Epithelial cell of proximal tubule (primary cell): ENCODE results near the gene RFPL3. TPM values are rescaled to one million over a fixed set of nuclear protein-coding genes. Genes with fewer than 3 reads are reported as not detected.

Source experiments
- DNase-seq: peaks from one replicate; pipeline ENCODE4 v3.0.0-alpha.2; 2011; ENCODE audit warnings: low read depth
- H3K4me3 ChIP-seq: 2 replicates; pipeline ENCODE4 v1.5.1; 2011; ENCODE audit warnings: low read depth, mild to moderate bottlenecking, low read length
- CTCF ChIP-seq: conservative IDR thresholded peaks from 2 replicates; pipeline ENCODE4 v1.5.1; 2012; ENCODE audit warnings: low read depth, mild to moderate bottlenecking, low read length
- total RNA-seq: library from RNA; depleted of rRNA; stranded (reverse); fragments of >200 nt; gene quantifications from 2 replicates; pipeline ENCODE4 v1.2.3, GENCODE V29; 2015

The RFPL3 gene
- total RNA-seq, 1 donor from 2014 or later: not detected

- no peak overlapping the region for H3K4me3 ChIP-seq
- no peak for DNase-seq
- TF ChIP-seq CTCF: no peak
These were observed 29.1 kb upstream of the RFPL3 start for GRCh38 chr22:32328306-32329201.

- H3K4me3 ChIP-seq: no peak overlapping the region
- DNase-seq: no peak
- TF ChIP-seq CTCF: no peak
These were observed 28.4 kb upstream of the RFPL3 start for GRCh38 chr22:32329202-32329645.

- no peak overlapping the region for H3K4me3 ChIP-seq
- no peak for TF ChIP-seq CTCF
- no peak for DNase-seq
These were observed 26.3 kb upstream of the RFPL3 start for GRCh38 chr22:32331236-32331917.

GRCh38 chr22:32331918-32332725, 25.5 kb upstream of the RFPL3 start:
- TF ChIP-seq CTCF: no peak
- no peak overlapping the region for H3K4me3 ChIP-seq
- DNase-seq: no peak

- DNase-seq: no peak
- no peak for TF ChIP-seq CTCF
- H3K4me3 ChIP-seq: no peak overlapping the region
These were observed 24.4 kb upstream of the RFPL3 start for GRCh38 chr22:32333141-32333768.
